Central memory CD4-positive, alpha-beta T cell (primary cell): ENCODE data around the gene KSR2.
"Not testable (repeated sequence)": the region's sequence is repeated elsewhere in the genome, so short reads cannot be mapped to it uniquely, and the experiment has no call there.

Experiments
- DNase-seq: peaks from one replicate; pipeline ENCODE4 v3.0.0; 2022

The KSR2 gene

GRCh38 chr12:117809509-117809908 is 159.3 kb downstream of the KSR2 start:
- DNase-seq = no peak

- no peak for DNase-seq
Observed at GRCh38 chr12:117807946-117808345, 160.8 kb downstream of the KSR2 start.

GRCh38 chr12:117807355-117807754 is 161.4 kb downstream of the KSR2 start:
- DNase-seq = no peak

GRCh38 chr12:117805865-117806264 is 162.9 kb downstream of the KSR2 start:
- no peak for DNase-seq

- no peak for DNase-seq
Observed at GRCh38 chr12:117803001-117803400, 165.8 kb downstream of the KSR2 start.

GRCh38 chr12:117800711-117801110 is 168.1 kb downstream of the KSR2 start:
- not testable (repeated sequence) for DNase-seq

GRCh38 chr12:117797202-117797601 is 171.6 kb downstream of the KSR2 start:
- no peak for DNase-seq

- DNase-seq = no peak
Observed at GRCh38 chr12:117792877-117793424, 175.8 kb downstream of the KSR2 start.

- no peak for DNase-seq
Observed at GRCh38 chr12:117792471-117792870, 176.3 kb downstream of the KSR2 start.

GRCh38 chr12:117790948-117791347 is 177.8 kb downstream of the KSR2 start:
- no peak for DNase-seq

GRCh38 chr12:117790198-117790597 is 178.6 kb downstream of the KSR2 start:
- no peak for DNase-seq

GRCh38 chr12:117789195-117789912 is 179.4 kb downstream of the KSR2 start:
- DNase-seq = no peak

- DNase-seq = no peak
Observed at GRCh38 chr12:117778656-117779055, 190.1 kb downstream of the KSR2 start.

GRCh38 chr12:117774941-117775775 is 193.6 kb downstream of the KSR2 start:
- no peak for DNase-seq

- DNase-seq = no peak
Observed at GRCh38 chr12:117768860-117769259, 199.9 kb downstream of the KSR2 start.

GRCh38 chr12:117766008-117766407 is 202.8 kb downstream of the KSR2 start:
- no peak for DNase-seq

- no peak for DNase-seq
Observed at GRCh38 chr12:117762143-117762542, 206.6 kb downstream of the KSR2 start.

- no peak for DNase-seq
Observed at GRCh38 chr12:117761528-117762100, 207.2 kb downstream of the KSR2 start.

GRCh38 chr12:117760990-117761389 is 207.8 kb downstream of the KSR2 start:
- DNase-seq = no peak

GRCh38 chr12:117750657-117751056 is 218.1 kb downstream of the KSR2 start:
- DNase-seq = no peak

GRCh38 chr12:117749431-117749830 is 219.4 kb downstream of the KSR2 start:
- no peak for DNase-seq

- DNase-seq = not testable (repeated sequence)
Observed at GRCh38 chr12:117746358-117746757, 222.4 kb downstream of the KSR2 start.

GRCh38 chr12:117744418-117744817 is 224.4 kb downstream of the KSR2 start:
- no peak for DNase-seq
